KG1 (cell line): ENCODE results near the gene GPR6.

ENCODE experiments used
- DNase-seq: peaks from one replicate; lab custom pipeline; 2025; lab: John Stamatoyannopoulos, UW

GPR6 gene

GRCh38 chr6:109999740-110000139, 21.6 kb downstream of the GPR6 start:
- no peak for DNase-seq

GRCh38 chr6:110002676-110003075, 24.6 kb downstream of the GPR6 start:
- no peak for DNase-seq

GRCh38 chr6:110013386-110013785, 35.3 kb downstream of the GPR6 start:
- DNase-seq = no peak

GRCh38 chr6:110015206-110015605, 37.1 kb downstream of the GPR6 start:
- DNase-seq = no peak

GRCh38 chr6:110017306-110017705, 39.2 kb downstream of the GPR6 start:
- DNase-seq = no peak

GRCh38 chr6:110017946-110018345, 39.8 kb downstream of the GPR6 start:
- DNase-seq = no peak

- DNase-seq = no peak
Measured at GRCh38 chr6:110018486-110018885, 40.4 kb downstream of the GPR6 start.

GRCh38 chr6:110020888-110021287, 42.8 kb downstream of the GPR6 start:
- DNase-seq = peak; percentile 74

- DNase-seq = no peak
Measured at GRCh38 chr6:110029144-110029543, 51.0 kb downstream of the GPR6 start.
